SK-N-SH treated with all-trans-retinoic acid at 6 μM for 48 hours (cell line): ENCODE results near the gene BPIFB4.

ENCODE experiments used
- ARNTL ChIP-seq: fragments of 450-650 bp; formaldehyde crosslinking; IDR thresholded peaks from 2 replicates; pipeline ENCODE4 v1.5.0; 2020; ENCODE audit warnings: low read depth, mild to moderate bottlenecking, moderate library complexity, borderline replicate concordance
- BACH2 ChIP-seq: fragments of 250-450 bp; sonication (Bioruptor Pico); IDR thresholded peaks from 2 replicates; pipeline ENCODE4 v1.9.0; 2021; ENCODE audit warnings: mild to moderate bottlenecking, borderline replicate concordance
- CREB5 ChIP-seq: fragments of 250-450 bp; sonication (Bioruptor Pico); IDR thresholded peaks from 2 replicates; pipeline ENCODE4 v1.5.1; 2020; ENCODE audit warnings: low read depth, mild to moderate bottlenecking, moderate library complexity
- GLIS3 ChIP-seq: fragments of 250-450 bp; sonication (Bioruptor Pico); IDR thresholded peaks from 2 replicates; pipeline ENCODE4 v1.5.0; 2020; ENCODE audit warnings: mild to moderate bottlenecking, moderate library complexity
- PATZ1 ChIP-seq: fragments of 250-450 bp; sonication (Bioruptor Pico); IDR thresholded peaks from 2 replicates; pipeline ENCODE4 v1.8.0; 2020; ENCODE audit warnings: mild to moderate bottlenecking, moderate library complexity, borderline replicate concordance
- POU6F1 ChIP-seq: fragments of 250-450 bp; sonication (Bioruptor Pico); IDR thresholded peaks from 2 replicates; pipeline ENCODE4 v1.8.0; 2021; ENCODE audit warnings: low read depth, mild to moderate bottlenecking, moderate library complexity, borderline replicate concordance
- PPARA ChIP-seq: fragments of 250-450 bp; sonication (Bioruptor Pico); IDR thresholded peaks from 2 replicates; pipeline ENCODE4 v1.5.0; 2020; ENCODE audit warnings: mild to moderate bottlenecking, borderline replicate concordance
- RARB ChIP-seq: fragments of 250-450 bp; sonication (Bioruptor Pico); IDR thresholded peaks from 2 replicates; pipeline ENCODE4 v1.8.0; 2021; ENCODE audit warnings: mild to moderate bottlenecking, moderate library complexity
- TCF4 ChIP-seq: fragments of 250-450 bp; sonication (Bioruptor Pico); IDR thresholded peaks from 2 replicates; pipeline ENCODE4 v1.8.0; 2021; ENCODE audit warnings: mild to moderate bottlenecking, moderate library complexity, borderline replicate concordance
- TOX ChIP-seq: fragments of 250-450 bp; sonication (Bioruptor Pico); IDR thresholded peaks from 2 replicates; pipeline ENCODE4 v1.8.0; 2021; ENCODE audit warnings: mild to moderate bottlenecking, moderate library complexity, borderline replicate concordance
- ZFP30 ChIP-seq: fragments of 450-650 bp; formaldehyde crosslinking; IDR thresholded peaks from 2 replicates; pipeline ENCODE4 v1.5.0; 2022; ENCODE audit warnings: mild to moderate bottlenecking, moderate library complexity
- ZNF565 ChIP-seq: fragments of 450-650 bp; formaldehyde crosslinking; conservative IDR thresholded peaks from 2 replicates; pipeline ENCODE4 v1.5.0; 2020; ENCODE audit warnings: low read depth, mild to moderate bottlenecking, moderate library complexity
- ZNF70 ChIP-seq: fragments of 450-650 bp; formaldehyde crosslinking; IDR thresholded peaks from 2 replicates; pipeline ENCODE4 v1.5.0; 2020; ENCODE audit warnings: mild to moderate bottlenecking, moderate library complexity
- ZNF8 ChIP-seq: fragments of 450-650 bp; formaldehyde crosslinking; IDR thresholded peaks from 2 replicates; pipeline ENCODE4 v1.5.0; 2020; ENCODE audit warnings: mild to moderate bottlenecking, moderate library complexity

- TF ChIP-seq ZNF70 (no peak), PATZ1 (no peak), RARB (no peak), POU6F1 (CRISPR knock-in tag) (no peak), TOX (no peak), ZNF565 (no peak), TCF4 (no peak), BACH2 (CRISPR knock-in tag) (no peak), GLIS3 (CRISPR knock-in tag) (no peak), PPARA (CRISPR knock-in tag) (no peak), ZNF8 (CRISPR knock-in tag) (no peak), CREB5 (CRISPR knock-in tag) (no peak), ARNTL (CRISPR knock-in tag) (no peak), ZFP30 (no peak)
These were observed 41.5 kb downstream of the BPIFB4 start for GRCh38 chr20:33120934-33121333.
